GM12878 (cell line): Measurements from ENCODE around the gene RRBP1. TPM values are rescaled to one million over a fixed set of nuclear protein-coding genes. Genes with fewer than 3 reads are reported as not detected.

Source experiments
- ATAC-seq: fragments of 200-7000 bp; cut with Tn5 transposase; 3 replicates; pipeline ENCODE4 v1.9.1; 2020; ENCODE audit warnings: mild to moderate bottlenecking, moderate library complexity
- BruUV-seq: library from RNA; stranded (reverse); fragments of 400-500 nt; replicated peaks from 2 replicates; lab custom pipeline; 2021; lab: Mats Ljungman, UMichigan
- CTCF ChIA-PET: fragments of 300-600 bp; sonication (Branson Sonifier 250); formaldehyde crosslinking; extraction: SDS; loops from one replicate; lab custom pipeline; 2021; ENCODE audit warnings: inconsistent platforms; lab: Yijun Ruan, JAX
- POLR2A ChIA-PET: fragments of 350-600 bp; formaldehyde crosslinking; extraction: SDS; loops from one replicate; lab custom pipeline; 2021; ENCODE audit warnings: inconsistent platforms; lab: Charles Lee
- RAD21 ChIA-PET: fragments of 300-600 bp; sonication (Branson Sonifier 250); formaldehyde crosslinking; loops from one replicate; lab custom pipeline; 2023; ENCODE audit warnings: antibody characterized with exemption; ENCODE audit not compliant: unreplicated experiment; lab: Charles Lee
- SMC1A ChIA-PET: fragments of 300-600 bp; sonication (Branson Sonifier 250); formaldehyde crosslinking; loops from one replicate; lab custom pipeline; 2023; ENCODE audit not compliant: unreplicated experiment, uncharacterized antibody; lab: Charles Lee
- DNase-seq: peaks from one replicate; pipeline ENCODE4 v3.0.0-alpha.2; 2011; ENCODE audit warnings: low read depth, low spot score
- FAIRE-seq: peaks from 3 replicates; lab custom pipeline; 2011; peaks lifted over from hg19 to GRCh38; lab: Jason Lieb, UNC
- H2AFZ ChIP-seq: 2 replicates; pipeline ENCODE4 v1.6.0; 2011; ENCODE audit warnings: low read depth, low read length, control low read depth; ENCODE audit not compliant: control insufficient read depth
- H3K27ac ChIP-seq: 2 replicates; pipeline ENCODE4 v1.5.1; 2011; ENCODE audit warnings: control low read depth; ENCODE audit not compliant: control insufficient read depth, insufficient read depth
- H3K27me3 ChIP-seq, 2 experiments: replicated peaks in 1 of 2; 2 replicates each; pipeline versions ENCODE4 v1.6.0 to v1.6.1; 2011; ENCODE audit warnings: low read length in 1 of 2; ENCODE audit not compliant: control insufficient read depth in 2 of 2, insufficient read depth in 2 of 2
- H3K36me3 ChIP-seq, 2 experiments: 2 replicates each; pipeline ENCODE4 v1.5.1; 2011; ENCODE audit warnings: low read length in 1 of 2; ENCODE audit not compliant: control insufficient read depth in 2 of 2, insufficient read depth in 2 of 2
- H3K4me1 ChIP-seq: 2 replicates; pipeline ENCODE4 v1.6.1; 2011; ENCODE audit warnings: mild to moderate bottlenecking, low read length, moderate library complexity, mixed read lengths; ENCODE audit not compliant: control insufficient read depth, insufficient read depth
- H3K4me2 ChIP-seq: 2 replicates; pipeline ENCODE4 v1.6.0; 2011; ENCODE audit warnings: control low read depth; ENCODE audit not compliant: control insufficient read depth, insufficient read depth
- H3K4me3 ChIP-seq: fragments of 200-600 bp; sonication (generic); 2 replicates; pipeline ENCODE4 v1.5.1; 2016
- H3K79me2 ChIP-seq: 2 replicates; pipeline ENCODE4 v1.6.0; 2011; ENCODE audit warnings: low read length; ENCODE audit not compliant: control insufficient read depth, insufficient read depth
- H3K9ac ChIP-seq: 2 replicates; pipeline ENCODE4 v1.8.0; 2011; ENCODE audit warnings: low read length, control low read depth, mixed read lengths; ENCODE audit not compliant: control insufficient read depth, insufficient read depth
- H3K9me3 ChIP-seq: replicated peaks from 3 replicates; pipeline ENCODE4 v1.5.1; 2011; ENCODE audit warnings: mild to moderate bottlenecking, low read length; ENCODE audit not compliant: control insufficient read depth, insufficient read depth
- H4K20me1 ChIP-seq: 2 replicates; pipeline ENCODE4 v1.6.0; 2011; ENCODE audit not compliant: control insufficient read depth, insufficient read depth
- BACH1 ChIP-seq: fragments of 450-650 bp; IDR thresholded peaks from 2 replicates; pipeline ENCODE4 v1.6.1; 2017; ENCODE audit warnings: mild to moderate bottlenecking, borderline replicate concordance
- BCL3 ChIP-seq: IDR thresholded peaks from 2 replicates; pipeline ENCODE4 v1.6.1; 2011; ENCODE audit warnings: borderline replicate concordance, low read depth, mild to moderate bottlenecking, moderate library complexity, low read length; ENCODE audit not compliant: insufficient read depth, poor library complexity, severe bottlenecking
- CHD4 ChIP-seq: fragments of 200-600 bp; sonication (generic); IDR thresholded peaks from 2 replicates; pipeline ENCODE4 v1.6.1; 2016; ENCODE audit warnings: mild to moderate bottlenecking
- EP300 ChIP-seq, 2 experiments: fragments of 150-350 bp in 1 of 2; IDR thresholded peaks; 2 replicates each; pipeline ENCODE4 v1.6.1; 2011 to 2012; ENCODE audit warnings: low read depth in 2 of 2, low read length in 2 of 2, borderline replicate concordance in 1 of 2, improper control_type of control experiment in 1 of 2, inconsistent platforms in 1 of 2; ENCODE audit not compliant: control insufficient read depth in 1 of 2
- EZH2 ChIP-seq: IDR thresholded peaks from 2 replicates; pipeline ENCODE4 v1.6.1; 2012; ENCODE audit warnings: low read depth, mild to moderate bottlenecking, control low read depth, inconsistent platforms, low read length, borderline replicate concordance; ENCODE audit not compliant: control insufficient read depth
- LARP7 ChIP-seq: fragments of 450-650 bp; IDR thresholded peaks from 2 replicates; pipeline ENCODE4 v1.6.1; 2017; ENCODE audit warnings: mild to moderate bottlenecking
- MEF2A ChIP-seq: IDR thresholded peaks from 2 replicates; pipeline ENCODE4 v1.6.1; 2011; ENCODE audit warnings: low read depth, mild to moderate bottlenecking, low read length, moderate library complexity; ENCODE audit not compliant: insufficient read depth
- NFIC ChIP-seq: IDR thresholded peaks from 2 replicates; pipeline ENCODE4 v1.6.1; 2012; ENCODE audit warnings: low read depth, mild to moderate bottlenecking, inconsistent platforms, low read length, moderate library complexity
- NR2C1 ChIP-seq: fragments of 450-650 bp; IDR thresholded peaks from 2 replicates; pipeline ENCODE4 v1.6.1; 2017; ENCODE audit warnings: antibody characterized with exemption, mild to moderate bottlenecking, moderate library complexity
- NRF1 ChIP-seq: conservative IDR thresholded peaks from 2 replicates; pipeline ENCODE4 v1.6.1; 2011; ENCODE audit warnings: mild to moderate bottlenecking, low read depth, low read length, improper control_type of control experiment
- POLR2A ChIP-seq: IDR thresholded peaks from 2 replicates; pipeline ENCODE4 v1.6.1; 2011; ENCODE audit warnings: low read depth, mild to moderate bottlenecking, low read length
- SMC3 ChIP-seq: IDR thresholded peaks from 2 replicates; pipeline ENCODE4 v1.6.1; 2011; ENCODE audit warnings: low read length, improper control_type of control experiment, borderline replicate concordance
- WRNIP1 ChIP-seq: IDR thresholded peaks from 2 replicates; pipeline ENCODE4 v1.6.1; 2011; ENCODE audit warnings: low read depth, low read length, improper control_type of control experiment, borderline replicate concordance
- WGBS: methylation state at CpG from one replicate; pipeline ENCODE4 v1.1.6; 2016; ENCODE audit warnings: low lambda C conversion rate; ENCODE audit not compliant: insufficient replicate concordance, insufficient coverage; ENCODE audit errors: missing lambda C conversion rate; 5-methylcytosine and 5-hydroxymethylcytosine counted together
- in situ Hi-C: fragments of 300-500 bp; cut with MboI; formaldehyde crosslinking; loops from 9 replicates; pipeline ENCODE4 v1.14.3; 2018; ENCODE audit warnings: mixed read lengths
- intact Hi-C: fragments of 100-400 bp; cut with micrococcal nuclease; formaldehyde crosslinking; loops from one replicate; pipeline ENCODE4 v1.14.2; 2022; ENCODE audit not compliant: unreplicated experiment
- polyA plus RNA-seq, 11 experiments: library from polyadenylated mRNA; depleted of rRNA in 4 of 11; unstranded in 6 of 11; stranded (reverse) in 5 of 11; fragments of >200 nt; fragmentation: Nextera tagmentation in 4 of 11; fragmentation: Illumina TruSeq in 1 of 11; extraction: Ambion mirVana in 4 of 11; extraction: Trizol in 1 of 11; gene quantifications; 1 replicate in 1 of 11; 2 replicates in 10 of 11; pipeline versions ENCODE4 v1.2.1 to v1.2.3, GENCODE V29; 2011 to 2016; ENCODE audit warnings: inconsistent platforms in 2 of 11, missing spikeins in 2 of 11, low read depth in 1 of 11
- total RNA-seq, 4 experiments: library from RNA; depleted of rRNA in 3 of 4; stranded (reverse); fragments of >200 nt in 3 of 4; fragmentation: Illumina TruSeq in 1 of 4; extraction: Trizol in 1 of 4; gene quantifications; 2 replicates each; pipeline versions ENCODE4 v1.2.1 to v1.2.3, GENCODE V29; 2013 to 2021
- TF ChIP-seq, protein P1 (sequence below): fragments of 450-650 bp; IDR thresholded peaks from 2 replicates; pipeline ENCODE4 v1.6.1; 2018; ENCODE audit warnings: mild to moderate bottlenecking, low read depth, moderate library complexity; ENCODE audit not compliant: partially characterized antibody
- TF ChIP-seq, protein P2 (sequence below): fragments of 450-650 bp; IDR thresholded peaks from 2 replicates; pipeline ENCODE4 v1.6.1; 2017; ENCODE audit warnings: mild to moderate bottlenecking, moderate library complexity
- TF ChIP-seq, protein P3 (sequence below): IDR thresholded peaks from 2 replicates; pipeline ENCODE4 v1.6.1; 2012; ENCODE audit warnings: low read depth, low read length, improper control_type of control experiment

RRBP1 gene
- total and polyA plus RNA-seq, 10 of the 15 experiments (the other 5 are each of a cell fraction or from before 2014, with no cell fraction given), result 1.2 to 57.4 (median 24.6) TPM

DNA sequence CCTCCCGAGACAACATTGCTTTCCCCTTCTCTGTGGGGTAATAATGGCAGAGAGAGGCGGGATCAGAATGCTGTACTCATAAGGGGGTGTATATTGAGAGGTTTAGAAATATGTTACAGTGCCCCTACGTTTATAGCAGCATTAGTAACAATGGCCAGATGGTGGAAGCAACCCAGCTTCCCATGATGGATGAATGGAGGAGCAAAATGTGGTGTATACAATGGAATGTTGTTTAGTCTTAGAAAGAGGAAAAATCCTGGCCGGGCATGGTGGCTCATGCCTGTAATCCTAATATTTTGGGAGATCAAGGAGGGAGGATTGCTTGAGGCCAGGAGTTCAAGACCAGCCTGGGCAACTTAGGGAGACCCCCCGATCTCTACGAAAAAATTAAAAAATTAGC is 30.7 kb upstream of the RRBP1 start:
- intact Hi-C loops, result no loop called here
- DNase-seq (no peak), ATAC-seq (no peak), FAIRE-seq (no peak)
- Histone ChIP-seq H3K27ac (no peak overlapping the region), H3K4me1 (no peaks in the 10 kb centered on the region), H4K20me1 (no peaks in the 10 kb centered on the region), H3K9ac (no peak overlapping the region), H2AFZ (no peak overlapping the region), H3K79me2 (no peaks in the 10 kb centered on the region), H3K36me3 (no peaks in the 10 kb centered on the region), H3K4me3 (no peak overlapping the region), H3K27me3 (no peaks in the 10 kb centered on the region; a peak in 2 of 4 replicates), H3K9me3 (no peaks in the 10 kb centered on the region), H3K4me2 (no peak overlapping the region)
- no peak for TF ChIP-seq BCL3
- TF ChIP-seq, protein P1, sequence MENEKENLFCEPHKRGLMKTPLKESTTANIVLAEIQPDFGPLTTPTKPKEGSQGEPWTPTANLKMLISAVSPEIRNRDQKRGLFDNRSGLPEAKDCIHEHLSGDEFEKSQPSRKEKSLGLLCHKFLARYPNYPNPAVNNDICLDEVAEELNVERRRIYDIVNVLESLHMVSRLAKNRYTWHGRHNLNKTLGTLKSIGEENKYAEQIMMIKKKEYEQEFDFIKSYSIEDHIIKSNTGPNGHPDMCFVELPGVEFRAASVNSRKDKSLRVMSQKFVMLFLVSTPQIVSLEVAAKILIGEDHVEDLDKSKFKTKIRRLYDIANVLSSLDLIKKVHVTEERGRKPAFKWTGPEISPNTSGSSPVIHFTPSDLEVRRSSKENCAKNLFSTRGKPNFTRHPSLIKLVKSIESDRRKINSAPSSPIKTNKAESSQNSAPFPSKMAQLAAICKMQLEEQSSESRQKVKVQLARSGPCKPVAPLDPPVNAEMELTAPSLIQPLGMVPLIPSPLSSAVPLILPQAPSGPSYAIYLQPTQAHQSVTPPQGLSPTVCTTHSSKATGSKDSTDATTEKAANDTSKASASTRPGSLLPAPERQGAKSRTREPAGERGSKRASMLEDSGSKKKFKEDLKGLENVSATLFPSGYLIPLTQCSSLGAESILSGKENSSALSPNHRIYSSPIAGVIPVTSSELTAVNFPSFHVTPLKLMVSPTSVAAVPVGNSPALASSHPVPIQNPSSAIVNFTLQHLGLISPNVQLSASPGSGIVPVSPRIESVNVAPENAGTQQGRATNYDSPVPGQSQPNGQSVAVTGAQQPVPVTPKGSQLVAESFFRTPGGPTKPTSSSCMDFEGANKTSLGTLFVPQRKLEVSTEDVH, result no peak
- no peak for TF ChIP-seq NRF1
- TF ChIP-seq LARP7, result no peak
- TF ChIP-seq NFIC, result no peak
- no peak for TF ChIP-seq WRNIP1
- no peak for TF ChIP-seq MEF2A
- no peak for TF ChIP-seq SMC3
- no peak for TF ChIP-seq POLR2A
- no peak for TF ChIP-seq CHD4
- TF ChIP-seq NR2C1, result no peak
- TF ChIP-seq, protein P2, sequence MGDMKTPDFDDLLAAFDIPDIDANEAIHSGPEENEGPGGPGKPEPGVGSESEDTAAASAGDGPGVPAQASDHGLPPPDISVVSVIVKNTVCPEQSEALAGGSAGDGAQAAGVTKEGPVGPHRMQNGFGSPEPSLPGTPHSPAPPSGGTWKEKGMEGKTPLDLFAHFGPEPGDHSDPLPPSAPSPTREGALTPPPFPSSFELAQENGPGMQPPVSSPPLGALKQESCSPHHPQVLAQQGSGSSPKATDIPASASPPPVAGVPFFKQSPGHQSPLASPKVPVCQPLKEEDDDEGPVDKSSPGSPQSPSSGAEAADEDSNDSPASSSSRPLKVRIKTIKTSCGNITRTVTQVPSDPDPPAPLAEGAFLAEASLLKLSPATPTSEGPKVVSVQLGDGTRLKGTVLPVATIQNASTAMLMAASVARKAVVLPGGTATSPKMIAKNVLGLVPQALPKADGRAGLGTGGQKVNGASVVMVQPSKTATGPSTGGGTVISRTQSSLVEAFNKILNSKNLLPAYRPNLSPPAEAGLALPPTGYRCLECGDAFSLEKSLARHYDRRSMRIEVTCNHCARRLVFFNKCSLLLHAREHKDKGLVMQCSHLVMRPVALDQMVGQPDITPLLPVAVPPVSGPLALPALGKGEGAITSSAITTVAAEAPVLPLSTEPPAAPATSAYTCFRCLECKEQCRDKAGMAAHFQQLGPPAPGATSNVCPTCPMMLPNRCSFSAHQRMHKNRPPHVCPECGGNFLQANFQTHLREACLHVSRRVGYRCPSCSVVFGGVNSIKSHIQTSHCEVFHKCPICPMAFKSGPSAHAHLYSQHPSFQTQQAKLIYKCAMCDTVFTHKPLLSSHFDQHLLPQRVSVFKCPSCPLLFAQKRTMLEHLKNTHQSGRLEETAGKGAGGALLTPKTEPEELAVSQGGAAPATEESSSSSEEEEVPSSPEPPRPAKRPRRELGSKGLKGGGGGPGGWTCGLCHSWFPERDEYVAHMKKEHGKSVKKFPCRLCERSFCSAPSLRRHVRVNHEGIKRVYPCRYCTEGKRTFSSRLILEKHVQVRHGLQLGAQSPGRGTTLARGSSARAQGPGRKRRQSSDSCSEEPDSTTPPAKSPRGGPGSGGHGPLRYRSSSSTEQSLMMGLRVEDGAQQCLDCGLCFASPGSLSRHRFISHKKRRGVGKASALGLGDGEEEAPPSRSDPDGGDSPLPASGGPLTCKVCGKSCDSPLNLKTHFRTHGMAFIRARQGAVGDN, result no peak
- TF ChIP-seq, protein P3, sequence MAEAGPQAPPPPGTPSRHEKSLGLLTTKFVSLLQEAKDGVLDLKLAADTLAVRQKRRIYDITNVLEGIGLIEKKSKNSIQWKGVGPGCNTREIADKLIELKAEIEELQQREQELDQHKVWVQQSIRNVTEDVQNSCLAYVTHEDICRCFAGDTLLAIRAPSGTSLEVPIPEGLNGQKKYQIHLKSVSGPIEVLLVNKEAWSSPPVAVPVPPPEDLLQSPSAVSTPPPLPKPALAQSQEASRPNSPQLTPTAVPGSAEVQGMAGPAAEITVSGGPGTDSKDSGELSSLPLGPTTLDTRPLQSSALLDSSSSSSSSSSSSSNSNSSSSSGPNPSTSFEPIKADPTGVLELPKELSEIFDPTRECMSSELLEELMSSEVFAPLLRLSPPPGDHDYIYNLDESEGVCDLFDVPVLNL, result no peak
- TF ChIP-seq EZH2, result no peak
- no peak for TF ChIP-seq EP300 (IDR thresholded peaks at IDR 0.05; ENCODE audit: borderline replicate concordance in 1 of 2, control insufficient read depth in 1 of 2, low read depth in 2 of 2, low read length in 2 of 2)
- TF ChIP-seq BACH1, result no peak
- ChIA-PET CTCF (no interaction called here), SMC1A (no interaction called here), RAD21 (no interaction called here), POLR2A (no interaction called here)
- in situ Hi-C loops, result no loop called here
- 46% methylated on average over 6 of the region's 6 CpGs for WGBS
- no TSS peak for BruUV-seq
